Mesenchymal stem cell (in vitro differentiated cells and primary cell): ENCODE data around the gene DPM2.

ENCODE experiments used
- DNase-seq: peaks from one replicate; pipeline ENCODE4 v3.0.0-alpha.2; 2013
- H2AFZ ChIP-seq: one replicate; pipeline ENCODE4 v1.6.1; 2013; ENCODE audit warnings: low read depth, mild to moderate bottlenecking, control low read depth, inconsistent platforms, low read length, moderate library complexity
- H2AK5ac ChIP-seq: 2 replicates; pipeline ENCODE4 v1.6.1; 2013; ENCODE audit warnings: low read length, moderate library complexity, mild to moderate bottlenecking, inconsistent platforms; ENCODE audit not compliant: severe bottlenecking
- H2BK120ac ChIP-seq: one replicate; pipeline ENCODE4 v1.6.1; 2013; ENCODE audit warnings: low read depth, mild to moderate bottlenecking, inconsistent platforms, low read length, moderate library complexity
- H2BK12ac ChIP-seq, 2 experiments: one replicate each; pipeline ENCODE4 v1.6.1; 2013; ENCODE audit warnings: inconsistent platforms in 2 of 2, low read length in 2 of 2, mild to moderate bottlenecking in 2 of 2, moderate library complexity in 2 of 2, control low read depth in 1 of 2
- H2BK15ac ChIP-seq: one replicate; pipeline ENCODE4 v1.6.1; 2013; ENCODE audit warnings: mild to moderate bottlenecking, low read depth, inconsistent platforms; ENCODE audit not compliant: poor library complexity, severe bottlenecking
- H2BK5ac ChIP-seq: 2 replicates; pipeline ENCODE4 v1.6.1; 2013; ENCODE audit warnings: low read depth, mild to moderate bottlenecking, low read length, control low read depth, inconsistent platforms; ENCODE audit not compliant: poor library complexity, severe bottlenecking
- H3K14ac ChIP-seq, 2 experiments: one replicate each; pipeline ENCODE4 v1.6.1; 2013; ENCODE audit warnings: inconsistent platforms in 2 of 2, low read length in 2 of 2, control low read depth in 1 of 2, mild to moderate bottlenecking in 1 of 2, moderate library complexity in 1 of 2
- H3K18ac ChIP-seq, 2 experiments: one replicate each; pipeline ENCODE4 v1.6.1; 2013; ENCODE audit warnings: inconsistent platforms in 2 of 2, low read length in 2 of 2, control low read depth in 1 of 2, low read depth in 1 of 2, mild to moderate bottlenecking in 1 of 2
- H3K23ac ChIP-seq, 2 experiments: one replicate each; pipeline ENCODE4 v1.6.1; 2013; ENCODE audit warnings: inconsistent platforms in 2 of 2, low read length in 2 of 2, mild to moderate bottlenecking in 2 of 2, moderate library complexity in 2 of 2, control low read depth in 1 of 2
- H3K27ac ChIP-seq: 2 replicates; pipeline ENCODE4 v1.5.1; 2013; ENCODE audit warnings: mild to moderate bottlenecking, moderate library complexity, low read length, control low read depth, inconsistent platforms; ENCODE audit not compliant: poor library complexity, severe bottlenecking
- H3K27me3 ChIP-seq, 2 experiments: 2 replicates each; pipeline versions ENCODE4 v1.6.1 to v1.7.0; 2013; ENCODE audit warnings: low read length in 2 of 2, mild to moderate bottlenecking in 2 of 2, moderate library complexity in 2 of 2, control low read depth in 1 of 2, inconsistent platforms in 1 of 2; ENCODE audit not compliant: control insufficient read depth in 1 of 2, insufficient read depth in 1 of 2
- H3K36me3 ChIP-seq, 2 experiments: 2 replicates each; pipeline versions ENCODE4 v1.6.1 to v1.7.0; 2013; ENCODE audit warnings: low read length in 2 of 2, control low read depth in 1 of 2, inconsistent platforms in 1 of 2, low read depth in 1 of 2, mild to moderate bottlenecking in 1 of 2; ENCODE audit not compliant: insufficient read depth in 2 of 2, control insufficient read depth in 1 of 2
- H3K4ac ChIP-seq, 2 experiments: one replicate each; pipeline ENCODE4 v1.6.1; 2013; ENCODE audit warnings: inconsistent platforms in 2 of 2, low read length in 2 of 2, mild to moderate bottlenecking in 2 of 2, moderate library complexity in 2 of 2, control low read depth in 1 of 2, low read depth in 1 of 2
- H3K4me1 ChIP-seq: 2 replicates; pipeline ENCODE4 v1.6.1; 2013; ENCODE audit warnings: low read depth, low read length, control low read depth; ENCODE audit not compliant: control insufficient read depth, insufficient read depth
- H3K4me2 ChIP-seq: 2 replicates; pipeline ENCODE4 v1.6.1; 2013; ENCODE audit warnings: low read length, mild to moderate bottlenecking, inconsistent platforms; ENCODE audit not compliant: poor library complexity, severe bottlenecking
- H3K4me3 ChIP-seq, 2 experiments: 2 replicates each; pipeline versions ENCODE4 v1.5.1 to v1.7.0; 2013; ENCODE audit warnings: low read length in 2 of 2, mild to moderate bottlenecking in 2 of 2, control low read depth in 1 of 2, low read depth in 1 of 2; ENCODE audit not compliant: insufficient read depth in 1 of 2
- H3K79me1 ChIP-seq: replicated peaks from 2 replicates; pipeline ENCODE4 v1.6.1; 2013; ENCODE audit warnings: mild to moderate bottlenecking, control low read depth, low read length, inconsistent platforms; ENCODE audit not compliant: poor library complexity, severe bottlenecking
- H3K9ac ChIP-seq: 2 replicates; pipeline ENCODE4 v1.7.0; 2013; ENCODE audit warnings: mild to moderate bottlenecking, low read length, moderate library complexity
- H3K9me3 ChIP-seq: 2 replicates; pipeline ENCODE4 v1.7.0; 2013; ENCODE audit warnings: mild to moderate bottlenecking, low read length; ENCODE audit not compliant: control insufficient read depth
- H4K8ac ChIP-seq: one replicate; pipeline ENCODE4 v1.6.1; 2013; ENCODE audit warnings: inconsistent platforms, mild to moderate bottlenecking, low read length, moderate library complexity
- H4K91ac ChIP-seq: one replicate; pipeline ENCODE4 v1.6.1; 2013; ENCODE audit warnings: mild to moderate bottlenecking, low read length, inconsistent platforms
- WGBS: methylation state at CpG from one replicate; pipeline ENCODE4 v1.1.7; 2013; ENCODE audit warnings: mixed read lengths; 5-methylcytosine and 5-hydroxymethylcytosine counted together

DPM2 gene

GRCh38 chr9:127943731-127944144, 6.1 kb upstream of the DPM2 start:
- H3K79me1 ChIP-seq, result peaks cover 4% of the 10 kb centered on the region
- H2BK5ac ChIP-seq, result no peak overlapping the region
- no peaks in the 10 kb centered on the region for H3K9me3 ChIP-seq
- no peak overlapping the region for H3K4ac ChIP-seq
- no peak overlapping the region for H2BK15ac ChIP-seq
- H2AK5ac ChIP-seq, result no peak overlapping the region
- no peak overlapping the region for H2AFZ ChIP-seq
- no peak overlapping the region for H4K91ac ChIP-seq
- WGBS, result 40% methylated on average over 12 of the region's 13 CpGs
- peak; percentile 79 for DNase-seq
- no peak overlapping the region for H2BK12ac ChIP-seq
- no peak overlapping the region for H2BK120ac ChIP-seq
- no peak overlapping the region for H4K8ac ChIP-seq
- no peak overlapping the region for H3K9ac ChIP-seq
- H3K4me2 ChIP-seq, result no peak overlapping the region
- H3K4me1 ChIP-seq, result peaks cover 7% of the 10 kb centered on the region
- no peak overlapping the region for H3K14ac ChIP-seq
- no peaks in the 10 kb centered on the region for H3K27me3 ChIP-seq
- H3K4me3 ChIP-seq, result no peak overlapping the region
- H3K27ac ChIP-seq, result no peak overlapping the region
- no peak overlapping the region for H3K18ac ChIP-seq
- peaks cover 53 to 54% of the 10 kb centered on the region in 2 experiments for H3K36me3 ChIP-seq
- no peak overlapping the region for H3K23ac ChIP-seq

GRCh38 chr9:127943011-127943662, 5.5 kb upstream of the DPM2 start:
- WGBS, result 85% methylated on average over 14 of the region's 14 CpGs
- H3K27ac ChIP-seq, result no peak overlapping the region
- peak overlapping the region in 1 of 2 experiments; percentile 4 for H2BK12ac ChIP-seq
- no peak overlapping the region for H3K4me3 ChIP-seq
- H3K14ac ChIP-seq, result no peak overlapping the region
- H3K36me3 ChIP-seq, result peaks cover 52 to 53% of the 10 kb centered on the region in 2 experiments
- no peak overlapping the region for H3K23ac ChIP-seq
- H3K4me2 ChIP-seq, result no peak overlapping the region
- no peak overlapping the region for H2BK15ac ChIP-seq
- no peak overlapping the region for H2BK5ac ChIP-seq
- H2AFZ ChIP-seq, result no peak overlapping the region
- H4K91ac ChIP-seq, result no peak overlapping the region
- DNase-seq, result no peak
- peaks cover 6% of the 10 kb centered on the region for H3K4me1 ChIP-seq
- H3K9ac ChIP-seq, result no peak overlapping the region
- no peak overlapping the region for H2AK5ac ChIP-seq
- no peak overlapping the region for H2BK120ac ChIP-seq
- H3K27me3 ChIP-seq, result no peaks in the 10 kb centered on the region
- H3K9me3 ChIP-seq, result no peaks in the 10 kb centered on the region
- H3K79me1 ChIP-seq, result peaks cover 4% of the 10 kb centered on the region
- no peak overlapping the region for H3K18ac ChIP-seq
- H4K8ac ChIP-seq, result no peak overlapping the region
- H3K4ac ChIP-seq, result no peak overlapping the region

- no peak overlapping the region for H2BK12ac ChIP-seq
- no peak overlapping the region for H2AK5ac ChIP-seq
- no peak overlapping the region for H3K18ac ChIP-seq
- H3K9me3 ChIP-seq, result no peaks in the 10 kb centered on the region
- no peak overlapping the region for H2AFZ ChIP-seq
- 74% methylated on average over 18 of the region's 18 CpGs for WGBS
- H3K4me3 ChIP-seq, result no peak overlapping the region
- no peak overlapping the region for H4K91ac ChIP-seq
- H3K79me1 ChIP-seq, result peaks cover 4% of the 10 kb centered on the region
- H3K14ac ChIP-seq, result no peak overlapping the region
- no peak overlapping the region for H3K4ac ChIP-seq
- no peaks in the 10 kb centered on the region for H3K27me3 ChIP-seq
- no peak overlapping the region for H3K27ac ChIP-seq
- H2BK15ac ChIP-seq, result no peak overlapping the region
- no peak overlapping the region for H2BK120ac ChIP-seq
- H3K36me3 ChIP-seq, result peaks cover 45 to 47% of the 10 kb centered on the region in 2 experiments
- no peak overlapping the region for H3K9ac ChIP-seq
- H4K8ac ChIP-seq, result no peak overlapping the region
- H3K4me2 ChIP-seq, result no peak overlapping the region
- H3K4me1 ChIP-seq, result peaks cover 10% of the 10 kb centered on the region
- no peak overlapping the region for H3K23ac ChIP-seq
- H2BK5ac ChIP-seq, result no peak overlapping the region
- peak; percentile 66 for DNase-seq
Observed at GRCh38 chr9:127942216-127943010, 4.8 kb upstream of the DPM2 start.

GRCh38 chr9:127941961-127942215, 4.2 kb upstream of the DPM2 start:
- Histone ChIP-seq H2AFZ (no peak overlapping the region), H3K4me1 (peaks cover 10% of the 10 kb centered on the region), H3K36me3 (peaks cover 44 to 46% of the 10 kb centered on the region in 2 experiments), H2BK5ac (no peak overlapping the region), H4K8ac (no peak overlapping the region), H3K4ac (no peak overlapping the region), H4K91ac (no peak overlapping the region), H3K27ac (no peak overlapping the region), H3K14ac (no peak overlapping the region), H3K23ac (no peak overlapping the region), H3K9me3 (no peaks in the 10 kb centered on the region), H2BK120ac (no peak overlapping the region), H2BK12ac (no peak overlapping the region), H3K4me2 (no peak overlapping the region), H3K18ac (no peak overlapping the region), H2BK15ac (no peak overlapping the region), H3K79me1 (peaks cover 4% of the 10 kb centered on the region), H3K4me3 (no peak overlapping the region), H3K27me3 (no peaks in the 10 kb centered on the region), H3K9ac (no peak overlapping the region), H2AK5ac (no peak overlapping the region)
- no peak for DNase-seq
- WGBS, result 100% methylated on average over 3 of the region's 3 CpGs
